BLaER1 treated with 17β-estradiol and CSF1 and Interleukin-3, amounts not matched to agents 10 nM and 100 nM (cell line): ENCODE measurements around the gene AGGF1.

ENCODE experiments used
- H3K27ac ChIP-seq, 11 experiments: shearing (Covaris generic); formaldehyde crosslinking; 2 replicates each; pipeline ENCODE4 v1.8.1; 2022
- H3K27me3 ChIP-seq, 11 experiments: shearing (Covaris generic); formaldehyde crosslinking; 2 replicates each; pipeline ENCODE4 v1.8.1; 2022
- H3K36me3 ChIP-seq, 11 experiments: shearing (Covaris generic); formaldehyde crosslinking; 2 replicates each; pipeline ENCODE4 v1.8.1; 2022
- H3K4me1 ChIP-seq, 10 experiments: shearing (Covaris generic); formaldehyde crosslinking; 2 replicates each; pipeline ENCODE4 v1.8.1; 2022
- H3K4me2 ChIP-seq, 11 experiments: shearing (Covaris generic); formaldehyde crosslinking; 2 replicates each; pipeline ENCODE4 v1.8.1; 2022
- H3K4me3 ChIP-seq, 10 experiments: shearing (Covaris generic); formaldehyde crosslinking; 2 replicates each; pipeline ENCODE4 v1.8.1; 2022
- H3K9ac ChIP-seq, 11 experiments: shearing (Covaris generic); formaldehyde crosslinking; 2 replicates each; pipeline ENCODE4 v1.8.1; 2022
- H3K9me3 ChIP-seq, 11 experiments: shearing (Covaris generic); formaldehyde crosslinking; replicated peaks in 1 of 11; 2 replicates each; pipeline ENCODE4 v1.8.1; 2022
- H4K20me1 ChIP-seq, 11 experiments: shearing (Covaris generic); formaldehyde crosslinking; 2 replicates each; pipeline ENCODE4 v1.8.1; 2022
- Cebpa-rat ChIP-seq, 11 experiments: shearing (Covaris generic); IDR thresholded peaks; 2 replicates each; pipeline ENCODE4 v1.8.1; 2022

Gene AGGF1

DNA sequence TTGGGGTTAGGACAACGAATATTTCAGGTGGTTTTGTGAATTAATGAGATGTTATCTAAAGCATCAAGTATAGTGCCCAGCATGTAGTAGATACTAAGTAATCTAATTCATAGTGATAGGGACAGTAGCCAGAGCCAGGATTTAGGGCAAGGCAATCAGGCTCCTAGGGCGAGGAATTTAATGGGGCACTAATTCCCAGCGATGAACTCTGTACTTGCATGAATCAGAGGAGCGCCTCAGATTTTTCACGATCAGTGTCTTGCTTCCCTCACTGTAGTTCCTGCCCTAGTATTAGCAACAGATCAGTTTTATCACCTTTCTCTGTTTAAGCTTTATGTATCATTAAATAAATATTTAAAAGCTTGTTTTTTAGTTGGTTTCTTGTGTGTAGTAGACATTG is 3.1 kb downstream of the AGGF1 start:
- peak overlapping the region in 1 of 11 experiments; percentile 32; a peak in 1 of 22 replicates for H3K9ac ChIP-seq
- peak overlapping the region in 2 of 11 experiments; percentile 14 to 97; a peak in 1 of 22 replicates for H3K4me2 ChIP-seq
- peaks cover 37 to 54% (median 48%) of the 10 kb centered on the region in 11 experiments for H3K36me3 ChIP-seq
- H3K9me3 ChIP-seq: peaks cover 15 to 17% (median 17%) of the 10 kb centered on the region in 11 experiments
- H3K27ac ChIP-seq: no peak overlapping the region
- peaks cover 11 to 28% (median 16%) of the 10 kb centered on the region in 10 experiments for H3K4me1 ChIP-seq
- H3K27me3 ChIP-seq: no peaks in the 10 kb centered on the region
- TF ChIP-seq Cebpa-rat (IDR thresholded peaks at IDR 0.05): no peak
- no peak overlapping the region for H3K4me3 ChIP-seq
- H4K20me1 ChIP-seq: peaks cover 0 to 20% (median 0%) of the 10 kb centered on the region in 11 experiments; a peak in 6 of 22 replicates

DNA sequence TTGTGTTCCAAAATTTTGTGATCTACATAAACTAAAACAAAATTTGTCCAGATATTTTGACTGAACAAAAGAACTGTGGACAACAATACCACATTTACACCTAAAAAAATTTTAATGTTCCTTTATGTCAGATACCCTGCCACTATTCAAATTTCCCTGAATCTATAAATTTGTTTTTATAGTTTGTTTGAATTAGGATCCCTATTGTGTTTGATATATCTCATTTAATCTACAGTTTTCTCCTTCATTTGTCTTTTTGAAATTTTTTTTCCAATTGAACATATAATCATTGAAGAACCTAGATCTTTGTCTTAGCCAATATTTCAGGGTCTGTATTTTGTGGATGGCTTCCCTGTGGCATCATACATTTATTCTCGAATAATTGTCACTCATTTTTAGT is 5.7 kb downstream of the AGGF1 start:
- no peak overlapping the region for H3K4me2 ChIP-seq
- peaks cover 53 to 79% (median 64%) of the 10 kb centered on the region in 11 experiments for H3K36me3 ChIP-seq
- no peak overlapping the region for H3K27ac ChIP-seq
- no peak overlapping the region for H3K9ac ChIP-seq
- peaks cover 4 to 9% (median 7%) of the 10 kb centered on the region in 11 experiments; a peak in 20 of 22 replicates for H3K9me3 ChIP-seq
- H3K4me3 ChIP-seq: no peak overlapping the region
- H3K4me1 ChIP-seq: peaks cover 9 to 28% (median 12%) of the 10 kb centered on the region in 10 experiments
- H4K20me1 ChIP-seq: peaks cover 0 to 20% (median 0%) of the 10 kb centered on the region in 11 experiments; a peak in 6 of 22 replicates
- no peak for TF ChIP-seq Cebpa-rat (IDR thresholded peaks at IDR 0.05)
- no peaks in the 10 kb centered on the region for H3K27me3 ChIP-seq

DNA sequence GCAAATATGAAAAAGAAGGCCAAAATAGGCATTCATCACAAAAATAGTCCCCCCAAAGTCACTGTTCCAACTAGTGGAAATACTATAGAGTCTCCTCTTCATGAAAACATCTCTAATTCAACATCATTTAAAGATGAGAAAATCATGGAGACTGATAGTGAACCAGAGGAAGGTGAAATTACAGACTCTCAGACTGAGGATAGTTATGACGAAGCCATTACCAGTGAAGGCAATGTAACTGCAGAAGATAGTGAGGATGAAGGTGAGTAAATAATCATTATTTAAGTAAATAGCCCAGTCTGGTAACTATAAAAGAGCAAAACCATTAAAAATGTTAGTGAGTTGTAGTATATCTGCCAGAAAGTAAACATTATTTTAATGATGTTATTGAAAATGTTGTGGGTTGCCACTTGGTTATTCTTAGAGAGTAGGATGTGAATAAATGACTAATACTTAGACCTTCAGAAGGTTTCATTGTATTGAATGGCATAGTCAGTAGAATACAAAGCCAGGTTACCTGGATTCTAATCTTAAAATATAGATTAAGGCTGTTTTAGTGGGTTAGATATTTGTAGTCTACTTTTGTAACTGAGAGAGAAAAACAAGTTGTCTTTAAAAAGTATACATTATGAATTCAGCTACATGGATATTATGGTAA is 16.3 kb downstream of the AGGF1 start:
- peaks cover 64 to 75% (median 71%) of the 10 kb centered on the region in 11 experiments for H3K36me3 ChIP-seq
- no peak for TF ChIP-seq Cebpa-rat (IDR thresholded peaks at IDR 0.05)
- H3K4me3 ChIP-seq: no peak overlapping the region
- 0 out of 22 replicates have a peak, but pooled peaks cover 0 to 3% (median 0%) of the 10 kb centered on the region in 11 experiments for H4K20me1 ChIP-seq
- H3K27me3 ChIP-seq: no peaks in the 10 kb centered on the region
- H3K4me2 ChIP-seq: no peak overlapping the region
- no peak overlapping the region for H3K27ac ChIP-seq
- no peaks in the 10 kb centered on the region for H3K4me1 ChIP-seq
- no peak overlapping the region for H3K9ac ChIP-seq
- H3K9me3 ChIP-seq: peaks cover under 1 to 7% (median under 1%) of the 10 kb centered on the region in 11 experiments; a peak in 18 of 22 replicates

DNA sequence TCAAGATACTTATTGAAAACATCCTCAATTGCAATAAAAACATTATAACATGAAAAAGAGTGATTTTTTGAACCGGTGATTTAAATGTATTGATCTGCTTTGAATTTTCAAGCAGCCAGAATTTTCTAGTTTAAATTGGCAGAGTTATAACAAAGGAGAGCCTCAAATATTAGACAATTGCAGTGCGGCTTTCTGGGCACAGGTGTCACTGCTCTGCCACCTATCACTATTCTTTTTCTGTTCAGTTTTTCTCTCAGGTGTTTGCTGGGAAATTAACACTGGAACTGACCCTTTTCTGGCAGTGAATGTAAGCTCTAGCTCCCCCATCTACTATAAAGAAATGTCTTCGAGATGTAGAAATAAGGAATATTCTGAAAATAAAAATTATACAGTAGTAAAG is 33.8 kb downstream of the AGGF1 start:
- no peak overlapping the region for H3K4me3 ChIP-seq
- H3K4me2 ChIP-seq: no peak overlapping the region
- no peak overlapping the region for H3K9ac ChIP-seq
- no peaks in the 10 kb centered on the region for H4K20me1 ChIP-seq
- no peak for TF ChIP-seq Cebpa-rat (IDR thresholded peaks at IDR 0.05)
- H3K36me3 ChIP-seq: peaks cover 65 to 97% (median 85%) of the 10 kb centered on the region in 11 experiments
- H3K4me1 ChIP-seq: peaks cover 0 to 33% (median 3%) of the 10 kb centered on the region in 10 experiments; a peak in 9 of 20 replicates
- peaks cover 0 to 3% (median 0%) of the 10 kb centered on the region in 11 experiments; a peak in 1 of 22 replicates for H3K9me3 ChIP-seq
- no peak overlapping the region for H3K27ac ChIP-seq
- no peaks in the 10 kb centered on the region for H3K27me3 ChIP-seq

DNA sequence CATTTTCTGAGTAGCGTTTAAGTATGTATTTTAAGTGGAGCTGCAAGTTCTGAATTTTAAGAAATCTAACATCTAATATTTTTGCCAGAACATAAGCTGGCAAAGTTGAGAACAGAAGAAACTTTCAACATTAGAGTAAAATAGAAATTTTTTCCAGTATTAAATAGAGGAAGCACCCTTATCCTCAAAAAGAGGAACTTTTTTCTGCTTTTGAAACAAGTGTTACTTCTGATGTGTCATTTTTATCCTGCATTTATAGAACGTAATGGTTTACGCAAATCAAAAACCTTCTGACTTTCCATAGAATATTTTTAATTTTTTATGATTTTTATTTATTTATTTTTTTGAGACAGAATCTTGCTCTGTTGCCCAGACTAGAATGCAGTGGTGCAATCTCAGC is 35.1 kb downstream of the AGGF1 start:
- peaks cover 64 to 97% (median 81%) of the 10 kb centered on the region in 11 experiments for H3K36me3 ChIP-seq
- no peaks in the 10 kb centered on the region for H3K27me3 ChIP-seq
- peak overlapping the region in 1 of 11 experiments; percentile 28; a peak in 2 of 22 replicates for H3K9ac ChIP-seq
- peak overlapping the region in 4 of 11 experiments; percentile 11 to 50 (median 36); a peak in 4 of 22 replicates for H3K27ac ChIP-seq
- peaks cover 0 to 33% (median 3%) of the 10 kb centered on the region in 10 experiments; a peak in 9 of 20 replicates for H3K4me1 ChIP-seq
- H4K20me1 ChIP-seq: no peaks in the 10 kb centered on the region
- H3K4me3 ChIP-seq: no peak overlapping the region
- no peak for TF ChIP-seq Cebpa-rat (IDR thresholded peaks at IDR 0.05)
- H3K4me2 ChIP-seq: peak overlapping the region in 5 of 11 experiments; percentile 7 to 87 (median 58); a peak in 8 of 22 replicates
- peaks cover 0 to 3% (median 0%) of the 10 kb centered on the region in 11 experiments; a peak in 1 of 22 replicates for H3K9me3 ChIP-seq

DNA sequence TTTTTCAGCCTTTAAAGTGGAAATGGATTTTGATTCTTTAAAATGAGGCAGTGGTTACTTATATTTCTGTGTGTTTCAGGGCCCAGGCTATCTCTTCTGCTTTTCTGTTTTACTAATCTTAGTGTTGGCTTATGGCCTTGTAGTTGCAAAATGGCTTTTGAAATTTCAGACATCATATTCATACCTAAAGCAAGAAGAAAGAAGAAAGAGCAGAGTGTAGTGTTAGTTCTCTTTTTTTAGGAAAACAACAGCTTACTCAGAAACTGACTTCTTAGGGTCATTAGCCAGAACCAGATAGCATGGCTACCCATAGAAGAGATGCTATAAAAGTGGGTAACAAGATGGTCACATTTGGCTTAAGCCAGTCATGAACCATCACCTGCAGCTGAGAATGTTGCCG is 36.0 kb downstream of the AGGF1 start:
- H4K20me1 ChIP-seq: no peaks in the 10 kb centered on the region
- H3K9ac ChIP-seq: no peak overlapping the region; a peak in 2 of 22 replicates

DNA sequence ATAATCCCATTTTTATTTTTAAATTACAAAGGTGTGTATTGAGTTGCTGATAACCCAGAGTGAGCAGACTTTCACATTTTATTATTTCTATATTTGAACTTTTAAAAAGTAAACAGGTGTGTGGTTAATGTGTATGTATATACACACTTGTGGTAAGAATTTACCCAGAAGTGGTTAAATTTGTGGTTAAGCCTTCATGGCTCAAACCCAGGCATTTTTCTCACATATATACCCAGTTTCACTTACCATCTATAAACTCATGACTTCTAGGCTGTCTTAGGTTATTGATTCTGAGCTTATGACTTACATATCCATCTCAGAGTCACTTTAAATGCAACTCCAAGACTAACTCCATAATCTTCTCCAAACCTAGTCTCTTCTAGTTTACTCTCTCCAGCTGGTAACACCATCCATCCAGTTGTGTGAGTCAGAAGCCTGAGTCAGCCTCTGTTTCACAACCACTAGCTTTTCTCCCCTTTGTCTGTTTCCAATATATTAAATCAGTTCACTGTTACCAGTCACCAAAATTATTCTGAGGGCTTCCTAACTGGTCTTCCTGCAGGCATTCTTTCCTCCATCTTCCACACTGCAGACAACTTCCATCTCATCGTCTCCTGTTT is 36.7 kb downstream of the AGGF1 start:
- Histone ChIP-seq H3K9me3 (peaks cover 0 to 3% (median 0%) of the 10 kb centered on the region in 11 experiments; a peak in 1 of 22 replicates), H3K4me1 (peaks cover 0 to 33% (median 3%) of the 10 kb centered on the region in 10 experiments; a peak in 9 of 20 replicates), H3K27ac (no peak overlapping the region), H3K9ac (no peak overlapping the region), H3K4me3 (no peak overlapping the region), H3K4me2 (peak overlapping the region in 2 of 11 experiments; percentile 0 to 80; a peak in 3 of 22 replicates), H3K27me3 (no peaks in the 10 kb centered on the region), H4K20me1 (no peaks in the 10 kb centered on the region), H3K36me3 (peaks cover 55 to 93% (median 70%) of the 10 kb centered on the region in 11 experiments)
- TF ChIP-seq Cebpa-rat (IDR thresholded peaks at IDR 0.05): no peak

More for the DNA sequence above, 36.0 kb downstream of the AGGF1 start:
- TF ChIP-seq Cebpa-rat (IDR thresholded peaks at IDR 0.05): no peak
- no peak overlapping the region for H3K4me3 ChIP-seq
- H3K9me3 ChIP-seq: peaks cover 0 to 3% (median 0%) of the 10 kb centered on the region in 11 experiments; a peak in 1 of 22 replicates
- peaks cover 60 to 95% (median 77%) of the 10 kb centered on the region in 11 experiments for H3K36me3 ChIP-seq
- peaks cover 0 to 33% (median 3%) of the 10 kb centered on the region in 10 experiments; a peak in 9 of 20 replicates for H3K4me1 ChIP-seq
- no peaks in the 10 kb centered on the region for H3K27me3 ChIP-seq
- H3K4me2 ChIP-seq: peak overlapping the region in 3 of 11 experiments; percentile 58 to 87 (median 80); a peak in 5 of 22 replicates
- H3K27ac ChIP-seq: peak overlapping the region in 3 of 11 experiments; percentile 24 to 50 (median 48); a peak in 4 of 22 replicates

DNA sequence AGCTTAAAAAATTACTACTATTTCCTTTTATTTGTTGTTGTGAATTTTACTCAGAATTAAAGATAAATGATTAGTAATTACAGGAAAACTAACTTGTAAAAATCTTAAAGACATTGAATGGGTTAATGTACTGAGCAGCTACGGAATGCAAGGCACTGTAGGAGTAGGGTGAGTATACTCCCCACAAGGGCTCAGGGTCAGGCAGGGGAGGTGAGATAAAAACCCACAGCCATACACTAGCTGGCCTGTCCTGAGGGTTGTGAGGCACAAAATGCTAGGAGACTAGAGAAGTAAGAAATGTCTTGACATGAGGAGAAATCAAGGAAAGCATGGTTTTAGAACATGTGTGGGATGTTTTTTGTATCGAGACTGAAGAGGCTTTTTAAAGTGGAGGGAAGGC is 43.5 kb downstream of the AGGF1 start:
- Histone ChIP-seq H3K27me3 (peaks cover 0 to 23% (median 16%) of the 10 kb centered on the region in 11 experiments; a peak in 17 of 22 replicates), H3K4me1 (peaks cover 0 to 7% (median 0%) of the 10 kb centered on the region in 10 experiments; a peak in 4 of 20 replicates), H3K9me3 (peaks cover 0 to 9% (median 0%) of the 10 kb centered on the region in 11 experiments; a peak in 6 of 22 replicates), H3K4me2 (no peak overlapping the region), H4K20me1 (peaks cover 0 to 27% (median 14%) of the 10 kb centered on the region in 11 experiments; a peak in 11 of 22 replicates), H3K9ac (no peak overlapping the region), H3K36me3 (peaks cover 20 to 65% (median 44%) of the 10 kb centered on the region in 11 experiments), H3K4me3 (no peak overlapping the region), H3K27ac (no peak overlapping the region)
- TF ChIP-seq Cebpa-rat (IDR thresholded peaks at IDR 0.05): no peak
